GOT3 (cell line): ENCODE data around the gene ABCD3.
"Not testable (repeated sequence)": the region's sequence is repeated elsewhere in the genome, so short reads cannot be mapped to it uniquely, and the experiment has no call there.

Source experiments
- DNase-seq: peaks from one replicate; lab custom pipeline; 2025; ENCODE audit warnings: mixed read lengths; lab: John Stamatoyannopoulos, UW

Gene ABCD3

DNA sequence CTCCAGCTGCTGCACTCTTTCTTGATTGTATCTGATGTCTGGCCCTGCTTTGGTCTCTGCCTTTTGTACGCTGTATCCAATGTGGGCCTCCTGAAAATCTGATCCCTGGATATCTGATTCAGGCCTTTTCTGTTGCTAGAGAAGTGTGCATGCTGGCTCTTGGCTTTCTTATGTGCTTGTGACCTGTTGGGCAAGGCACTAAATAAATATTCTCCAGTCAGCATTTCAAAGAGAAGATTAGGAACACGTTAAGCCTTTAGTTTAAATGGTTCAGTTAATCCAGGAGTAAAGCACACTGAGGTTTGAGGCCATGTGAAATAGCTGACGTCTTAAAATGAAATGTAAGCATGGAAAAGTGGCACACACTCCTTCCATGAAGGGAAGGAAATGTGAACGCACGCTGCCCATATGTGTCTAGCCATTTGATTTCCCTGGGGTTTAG is 132.6 kb downstream of the ABCD3 start:
- no peak for DNase-seq

DNA sequence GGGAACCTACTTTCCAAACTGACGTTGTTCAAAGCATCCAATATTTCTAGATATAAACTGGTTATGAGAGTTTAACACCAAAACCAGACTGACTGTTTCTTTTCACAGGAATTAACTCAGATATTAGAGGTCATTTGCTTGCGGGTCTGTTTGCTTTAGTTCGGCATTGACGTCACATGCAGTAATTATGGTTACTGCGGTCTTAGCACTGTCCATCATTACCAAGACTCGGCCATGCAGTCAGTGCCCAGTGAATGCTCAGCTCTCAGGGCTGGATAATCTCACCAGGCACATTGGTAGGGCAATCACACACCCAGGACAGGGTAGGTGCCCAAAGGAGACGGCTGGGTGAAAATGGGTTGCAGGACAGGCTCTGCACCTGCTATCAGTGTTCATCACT is 133.3 kb downstream of the ABCD3 start:
- no peak for DNase-seq

DNA sequence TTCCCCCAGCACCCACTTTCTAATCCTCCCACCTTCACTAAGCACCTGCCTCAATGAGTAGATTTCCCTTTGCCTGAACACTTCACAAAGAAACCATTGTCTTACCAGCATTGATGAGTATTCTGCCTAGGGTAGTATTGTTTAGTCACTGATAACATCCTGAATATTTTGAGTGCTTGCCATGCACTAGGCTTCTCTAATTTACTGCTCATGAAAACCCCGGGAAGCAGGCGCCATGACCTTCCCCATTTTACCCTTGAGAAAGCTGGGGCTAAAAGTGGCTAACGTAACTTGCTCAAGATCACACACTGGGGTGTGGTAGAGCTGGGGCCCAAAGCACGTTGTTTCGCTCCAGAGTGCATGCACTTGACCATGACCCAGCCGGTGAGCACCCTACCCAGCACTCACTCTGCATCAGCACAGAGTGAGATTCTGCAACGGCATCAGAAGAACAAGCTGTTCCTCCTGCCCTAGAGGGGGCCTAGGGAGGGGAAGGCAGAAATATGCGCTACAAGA is 133.9 kb downstream of the ABCD3 start:
- no peak for DNase-seq

DNA sequence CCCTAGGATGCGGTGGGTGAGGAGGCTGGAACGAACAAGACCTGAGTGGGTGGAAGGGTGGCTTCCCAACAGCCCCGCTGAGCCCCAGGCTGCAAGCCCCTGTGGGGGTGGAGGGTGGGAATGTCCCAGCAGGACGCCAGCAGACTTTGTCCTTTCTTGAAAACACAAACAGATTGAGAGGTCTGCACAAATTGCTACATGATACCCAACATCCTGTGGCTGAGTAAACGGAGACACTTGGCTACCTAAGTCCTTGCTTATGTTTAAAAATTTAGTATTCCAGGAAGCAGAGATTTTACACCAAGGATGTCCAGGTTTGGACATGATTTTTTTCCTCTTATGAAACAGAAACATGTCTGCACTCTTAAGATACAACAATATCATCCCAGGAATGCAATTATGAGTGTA is 135.1 kb downstream of the ABCD3 start:
- no peak for DNase-seq

DNA sequence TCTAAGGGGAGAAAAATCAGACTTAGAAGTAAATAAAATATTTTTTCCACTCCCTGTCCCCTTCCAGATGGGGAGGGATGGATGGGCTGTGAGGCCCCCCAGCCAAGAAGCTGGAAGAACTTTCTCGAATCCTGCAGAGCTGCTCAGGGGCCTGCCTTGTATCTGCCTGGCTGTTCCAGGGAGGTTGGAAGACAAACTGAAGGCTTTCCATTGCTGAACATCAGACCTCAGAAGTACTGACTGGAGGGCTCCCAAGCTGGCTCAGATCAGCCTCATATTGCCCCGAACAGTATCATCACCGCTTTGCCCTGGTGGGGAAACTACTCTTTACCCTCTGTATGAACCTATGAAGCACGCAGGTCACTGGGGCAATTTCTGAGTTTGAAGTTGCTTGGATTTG is 135.7 kb downstream of the ABCD3 start:
- DNase-seq = no peak

DNA sequence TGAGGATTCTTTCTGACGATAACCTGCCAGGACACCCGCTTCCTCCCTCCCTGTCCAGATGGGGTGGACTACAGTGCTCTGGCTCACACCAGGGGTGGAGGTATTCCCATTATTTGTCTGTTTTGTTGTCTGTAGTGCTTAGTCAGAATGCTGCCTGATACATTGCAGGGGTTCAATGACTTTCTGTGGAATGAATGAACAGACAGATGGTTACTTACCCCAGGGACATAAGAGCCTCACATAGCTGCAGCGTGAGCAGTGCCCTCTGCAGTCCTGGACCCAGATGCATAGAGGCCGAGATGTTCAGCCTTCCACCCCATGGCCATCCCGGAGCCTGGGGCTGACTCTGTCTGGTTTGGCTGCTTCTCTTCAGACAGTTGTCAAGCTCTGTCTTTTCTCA is 136.4 kb downstream of the ABCD3 start:
- DNase-seq = no peak

DNA sequence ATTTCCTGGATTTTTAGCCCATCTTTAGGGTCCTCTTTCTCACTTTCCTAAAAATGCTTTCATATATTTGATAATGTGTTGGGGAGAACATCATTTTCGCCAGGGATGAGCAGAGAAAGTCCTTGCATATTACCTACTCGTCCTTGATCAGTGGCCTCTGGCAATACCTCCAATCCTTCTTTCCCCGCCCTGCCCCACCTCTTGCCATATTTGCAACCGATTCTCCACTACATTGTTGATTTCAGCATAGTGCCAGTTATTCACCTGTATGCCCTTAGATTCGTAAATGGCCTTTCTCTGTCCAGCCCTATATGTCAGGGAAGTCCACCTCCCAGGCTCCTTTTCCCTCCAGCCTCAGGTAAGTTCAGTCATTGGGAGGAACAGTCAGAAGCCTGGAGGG is 136.9 kb downstream of the ABCD3 start:
- DNase-seq = no peak

DNA sequence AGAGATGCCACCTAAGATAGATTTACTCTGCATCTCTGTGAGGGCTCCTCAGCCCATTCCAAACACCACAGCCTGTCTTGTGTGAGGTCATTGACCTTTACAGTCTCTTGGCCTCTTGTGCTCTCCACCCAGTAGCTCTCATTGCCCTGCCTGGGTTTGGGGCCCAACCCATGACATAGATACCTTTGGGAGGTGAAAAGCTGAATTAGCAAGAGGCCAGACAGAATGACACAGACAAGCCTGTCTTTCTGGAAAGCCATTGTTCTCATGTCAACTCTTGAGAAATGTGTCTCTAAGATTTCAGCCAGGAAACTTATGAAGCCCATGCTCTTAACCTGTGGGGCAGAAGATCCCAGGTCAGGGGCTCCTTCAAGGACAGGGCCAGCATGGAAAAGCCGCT is 141.7 kb downstream of the ABCD3 start:
- DNase-seq = no peak

DNA sequence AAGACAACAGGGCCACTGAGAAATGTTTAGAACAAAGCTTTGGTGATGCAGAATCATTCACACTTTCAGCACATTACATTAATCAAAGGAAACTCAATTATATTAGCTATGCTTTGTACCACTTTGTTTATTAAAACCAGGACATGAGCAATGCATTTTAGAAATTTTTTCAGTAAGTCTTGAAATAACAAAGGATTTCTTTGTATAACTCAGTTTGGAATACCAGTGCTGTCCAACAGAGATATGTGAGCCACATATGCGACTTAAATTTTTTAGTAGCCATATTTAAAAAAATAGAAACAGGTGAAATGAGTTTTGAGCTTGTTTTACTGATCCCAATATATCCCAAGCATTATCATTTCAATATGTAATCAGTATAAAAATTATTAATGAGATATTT is 142.1 kb downstream of the ABCD3 start:
- no peak for DNase-seq

DNA sequence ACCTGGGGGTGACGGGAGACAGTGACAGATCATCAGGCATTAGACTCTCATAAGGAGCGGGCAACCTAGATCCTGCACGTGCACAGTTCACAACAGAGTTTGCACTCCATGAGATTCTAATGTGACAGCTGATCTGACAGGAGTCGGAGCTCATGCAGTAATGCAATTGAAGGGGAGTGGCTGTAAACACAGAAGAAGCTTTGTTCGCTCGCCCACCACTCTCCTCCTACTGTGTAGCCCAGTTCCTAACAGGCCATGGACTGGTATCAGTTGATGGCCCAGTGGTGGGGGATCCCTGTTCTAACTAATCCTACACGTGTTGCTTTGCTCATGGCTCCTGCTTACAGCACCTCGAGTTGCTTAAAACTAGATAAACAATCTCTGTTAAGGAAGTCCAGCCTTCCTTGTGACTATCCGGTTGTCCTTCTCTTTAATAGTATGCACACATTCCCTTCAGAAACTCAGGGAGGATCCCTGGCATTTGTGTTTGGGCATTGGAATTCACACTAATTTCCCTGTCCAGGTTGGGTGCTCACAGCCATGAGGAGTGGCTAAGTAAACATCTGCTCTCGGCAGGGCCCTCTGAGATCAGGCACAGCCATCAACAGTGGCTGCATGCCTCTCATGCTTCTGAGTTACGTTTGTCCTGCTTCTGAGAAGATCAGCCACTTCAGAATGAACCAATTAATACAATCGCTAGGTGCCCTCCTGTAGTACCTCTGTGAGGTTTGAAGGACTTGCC is 144.5 kb downstream of the ABCD3 start:
- DNase-seq = no peak

DNA sequence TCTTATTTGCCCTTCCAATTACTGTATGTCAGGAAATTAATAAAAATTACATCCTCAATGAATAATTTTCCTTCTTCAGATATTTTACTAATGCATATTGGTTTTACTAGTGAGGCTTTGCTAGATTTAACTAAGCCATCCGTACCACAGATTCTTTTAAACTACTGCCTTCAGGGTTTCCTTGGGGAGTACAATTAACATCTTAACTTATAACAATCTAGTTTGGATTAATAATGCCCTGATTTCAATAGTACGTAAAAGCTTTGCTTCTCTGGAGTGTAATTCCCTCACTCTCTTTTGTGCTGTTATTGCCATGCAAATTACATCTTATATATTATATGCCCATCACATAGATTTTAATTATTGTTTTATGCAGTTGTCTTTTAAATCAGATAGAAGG is 147.7 kb downstream of the ABCD3 start:
- DNase-seq = no peak

DNA sequence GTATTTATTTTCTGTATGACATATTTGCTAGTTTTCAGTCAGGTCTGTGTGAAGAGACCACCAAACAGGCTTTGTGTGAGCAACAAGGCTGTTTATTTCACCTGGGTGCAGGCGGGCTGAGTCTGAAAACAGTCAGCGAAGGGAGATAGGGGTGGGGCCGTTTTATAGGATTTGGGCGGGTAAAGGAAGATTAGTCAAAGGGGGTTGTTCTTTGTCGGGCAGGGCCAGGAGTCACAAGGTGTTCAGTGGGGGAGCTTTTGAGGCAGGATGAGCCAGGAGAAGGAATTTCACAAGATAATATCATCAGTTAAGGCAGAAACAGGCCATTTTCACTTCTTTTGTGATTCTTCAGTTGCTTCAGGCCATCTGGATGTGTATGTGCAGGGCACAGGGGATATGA is 148.2 kb downstream of the ABCD3 start:
- not testable (repeated sequence) for DNase-seq

DNA sequence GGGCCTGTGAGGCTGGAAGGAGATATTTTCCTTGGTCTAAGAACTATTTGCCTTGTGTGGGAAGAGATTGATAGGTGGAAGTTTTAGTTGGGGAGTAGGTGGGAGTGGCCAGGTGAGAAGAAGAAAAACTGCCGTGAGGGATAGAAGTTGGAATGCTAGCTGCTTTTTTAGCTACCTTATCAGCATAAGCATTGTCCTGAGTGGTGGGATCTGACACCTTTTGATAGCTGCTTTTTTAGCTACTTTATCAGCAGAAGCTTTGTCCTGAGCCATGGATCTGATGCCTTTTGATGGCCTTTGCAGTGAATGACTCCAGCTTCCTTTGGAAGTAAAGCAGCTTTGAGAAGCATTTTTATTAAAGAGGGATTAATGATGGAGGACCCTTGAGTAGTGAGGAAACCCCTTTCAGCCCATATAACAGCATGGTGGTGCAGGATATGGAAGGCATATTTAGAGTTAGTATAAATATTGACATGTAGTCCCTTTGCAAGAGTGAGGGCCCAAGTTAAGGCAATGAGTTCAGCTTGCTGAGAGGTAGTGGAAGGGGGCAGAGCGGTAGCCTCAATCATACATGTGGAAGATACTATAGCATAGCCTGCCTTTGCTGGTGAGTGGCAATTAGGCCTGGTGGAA is 149.9 kb downstream of the ABCD3 start:
- DNase-seq = not testable (repeated sequence)
